Activated T-helper 9 cell treated with anti-CD3 and anti-CD28 coated beads, Interleukin-2, amount 50 U/mL, for 16 hours (primary cell): ENCODE data around the gene CKMT2.

Source experiments
- DNase-seq: peaks from one replicate; pipeline ENCODE4 v3.0.0-alpha.2; 2020; ENCODE audit warnings: low read depth

Gene CKMT2

DNA sequence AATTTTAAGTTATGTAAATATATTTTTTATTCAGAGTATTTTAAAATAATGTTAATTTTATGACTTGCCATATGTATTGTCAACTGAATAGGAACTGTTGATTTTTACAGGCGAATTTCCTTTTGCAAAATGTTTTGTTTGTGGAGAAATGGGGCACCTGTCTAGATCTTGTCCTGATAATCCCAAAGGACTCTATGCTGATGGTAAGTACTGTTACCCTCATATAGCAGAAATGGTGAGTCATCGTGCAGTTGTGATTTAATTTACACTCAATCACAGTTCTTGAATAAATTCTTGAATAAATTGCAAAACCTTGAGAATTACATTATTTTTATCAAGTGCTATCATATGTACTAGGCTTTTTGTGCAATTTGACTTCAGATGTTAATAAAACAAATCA is 75.7 kb downstream of the CKMT2 start:
- DNase-seq, result no peak

DNA sequence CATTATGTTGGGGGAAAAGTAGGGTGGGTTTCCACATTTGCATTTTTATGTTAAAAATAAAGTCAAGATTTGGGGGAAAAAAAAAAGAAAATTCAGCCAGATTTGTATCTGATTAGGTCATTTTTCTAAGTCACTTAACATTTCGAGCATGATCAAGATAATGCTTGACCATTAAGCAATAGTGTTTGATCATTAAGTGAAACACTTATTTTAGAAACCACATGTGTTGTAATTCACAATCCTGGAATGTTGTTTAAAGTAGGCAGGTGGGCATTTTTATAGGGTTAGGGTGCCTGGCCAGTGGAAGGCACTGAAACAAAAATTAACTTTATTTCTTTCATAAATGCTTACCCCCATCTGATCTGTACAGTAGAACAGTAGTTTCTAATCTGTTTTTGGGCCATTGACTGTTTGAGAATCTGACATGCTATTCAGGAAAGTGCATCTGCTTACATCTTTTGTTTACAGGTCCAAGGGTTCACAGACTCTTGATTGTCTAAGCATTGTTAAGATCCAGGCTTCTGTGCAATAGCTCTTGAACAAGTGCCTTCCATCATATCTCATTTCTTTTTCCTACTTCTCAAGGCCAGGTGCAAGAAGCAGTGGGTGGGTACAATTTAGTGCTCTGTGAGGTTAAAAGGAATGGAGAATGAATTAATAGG is 77.4 kb downstream of the CKMT2 start:
- DNase-seq, result no peak

DNA sequence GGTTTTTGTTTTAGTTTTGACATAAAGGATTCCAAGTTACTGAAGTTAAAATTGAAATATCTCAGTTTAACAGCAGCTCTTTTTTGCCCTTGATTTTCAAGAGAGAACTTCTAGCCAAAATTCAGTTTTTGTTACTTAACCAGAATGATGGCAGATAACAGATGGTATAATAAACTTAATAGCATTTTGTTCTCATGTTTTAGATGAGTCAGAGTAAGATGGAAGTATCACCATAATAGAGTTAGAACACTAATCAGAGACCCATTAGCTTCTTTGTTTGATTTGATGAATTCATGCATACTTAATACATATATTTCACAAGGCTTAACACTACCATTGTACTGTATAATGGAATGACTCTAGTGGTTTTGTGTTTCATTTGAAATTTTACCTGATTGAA is 80.2 kb downstream of the CKMT2 start:
- no peak for DNase-seq

DNA sequence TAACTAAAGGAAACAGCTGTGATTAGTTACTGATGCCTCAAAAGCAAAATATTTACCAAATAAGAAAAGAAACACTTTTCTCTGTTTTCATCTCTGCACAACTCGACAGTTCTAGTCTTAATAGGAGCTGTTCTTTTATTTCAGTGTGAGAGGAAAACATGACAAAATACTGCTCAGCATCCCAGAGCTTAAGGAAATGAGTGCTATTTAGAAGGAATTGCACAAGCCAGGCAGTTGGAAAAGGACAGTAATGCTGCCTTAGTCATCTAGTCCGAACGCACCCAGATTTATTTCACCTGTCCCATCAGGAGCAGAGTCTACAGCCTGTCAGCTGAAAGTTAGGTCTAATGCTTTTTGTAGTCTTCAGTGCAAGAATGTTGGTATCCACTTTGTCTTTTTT is 80.6 kb downstream of the CKMT2 start:
- DNase-seq, result no peak

DNA sequence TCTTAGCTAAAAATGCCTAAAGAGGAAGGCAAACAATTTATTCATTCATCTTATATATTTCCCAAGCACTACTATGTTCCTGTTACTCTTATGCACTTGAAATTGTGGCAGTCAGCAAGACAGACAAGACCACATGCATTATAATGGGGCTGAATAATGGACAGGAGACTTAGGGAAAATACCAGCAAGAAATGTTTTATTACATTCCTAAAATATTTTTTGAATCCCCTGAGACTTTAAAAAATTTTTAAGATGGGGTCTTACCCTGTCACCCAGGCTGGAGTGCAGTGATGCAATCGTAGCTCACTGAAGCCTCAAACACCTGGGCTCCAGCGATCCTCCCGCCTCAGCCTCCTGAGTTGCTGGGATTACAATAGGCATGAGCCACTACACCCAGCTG is 81.5 kb downstream of the CKMT2 start:
- no peak for DNase-seq

DNA sequence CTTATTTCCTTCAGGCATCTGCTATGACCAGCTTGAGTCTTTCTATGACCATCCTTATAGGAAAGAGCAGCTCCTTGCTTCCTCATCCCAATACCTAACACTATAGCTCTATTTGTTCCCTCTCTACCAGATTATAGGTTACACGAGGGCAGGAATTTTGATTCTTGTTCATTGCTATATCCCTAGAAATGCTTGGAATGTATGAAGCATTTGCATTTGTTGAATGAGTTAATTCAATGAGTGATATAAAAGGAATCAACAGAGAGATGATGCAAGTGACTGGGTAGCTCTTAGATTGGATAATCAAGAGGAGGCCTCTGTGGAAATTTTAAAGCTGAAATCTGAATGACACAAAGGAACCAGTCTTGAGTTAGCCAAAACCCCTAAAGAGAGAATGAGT is 82.2 kb downstream of the CKMT2 start:
- no peak for DNase-seq

DNA sequence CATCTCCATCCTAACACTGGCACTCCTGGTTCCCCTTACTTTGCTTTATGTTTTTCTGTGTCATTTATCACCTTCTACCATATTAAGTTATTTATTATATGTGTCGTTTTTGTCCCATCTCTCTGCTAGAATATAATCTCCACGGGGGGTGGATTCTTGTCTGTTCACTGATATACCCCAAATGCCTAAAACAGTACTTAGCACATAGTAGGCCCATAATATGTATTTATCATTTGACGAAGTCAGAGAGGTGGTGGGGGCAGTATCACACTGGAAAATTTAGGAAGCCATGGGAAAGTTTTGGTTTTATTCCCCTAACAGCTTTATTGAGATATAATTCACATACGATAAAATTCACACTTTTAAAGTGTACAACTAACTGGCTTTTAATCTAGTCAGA is 82.7 kb downstream of the CKMT2 start:
- DNase-seq, result no peak
